Sigmoid colon (tissue), 7 donors: ENCODE data around the gene ZCCHC14. TPM values are rescaled to one million over a fixed set of nuclear protein-coding genes. Genes with fewer than 3 reads are reported as not detected.
"Not testable (repeated sequence)": the region's sequence is repeated elsewhere in the genome, so short reads cannot be mapped to it uniquely, and the experiment has no call there.

Experiments
- DNase-seq: peaks from one replicate; pipeline ENCODE4 v3.0.0-alpha.2; 2019
- H3K27ac ChIP-seq, 4 donors: fragments of 200-600 bp; sonication (generic); one replicate each; pipeline ENCODE4 v1.5.1; 2016 to 2019; ENCODE audit warnings: mild to moderate bottlenecking in 1 of 4
- H3K27me3 ChIP-seq, 3 donors: fragments of 200-600 bp; sonication (generic); one replicate each; pipeline ENCODE4 v1.5.1; 2019; ENCODE audit warnings: mild to moderate bottlenecking in 1 of 3
- H3K36me3 ChIP-seq, 4 donors: fragments of 200-600 bp; sonication (generic); one replicate each; pipeline ENCODE4 v1.5.1; 2016 to 2019
- H3K4me1 ChIP-seq, 4 donors: fragments of 200-600 bp; sonication (generic); one replicate each; pipeline ENCODE4 v1.5.1; 2017 to 2019
- H3K4me3 ChIP-seq, 4 donors: fragments of 200-600 bp; sonication (generic); one replicate each; pipeline ENCODE4 v1.5.1; 2017 to 2019; ENCODE audit warnings: mild to moderate bottlenecking in 2 of 4, moderate library complexity in 1 of 4
- H3K9me3 ChIP-seq, 4 donors: fragments of 200-600 bp in 3 of 4; sonication (generic) in 3 of 4; one replicate each; pipeline versions ENCODE4 v1.5.1 to v1.6.1; 2013 to 2019
- CTCF ChIP-seq, 4 experiments: fragments of 450-650 bp in 3 of 4; fragments of 200-600 bp in 1 of 4; IDR thresholded peaks; one replicate each; pipeline ENCODE4 v1.5.1; 2016 to 2019; ENCODE audit warnings: antibody characterized with exemption in 4 of 4, mild to moderate bottlenecking in 3 of 4, moderate library complexity in 2 of 4
- EP300 ChIP-seq, 4 donors: sonication (generic); formaldehyde crosslinking; IDR thresholded peaks; one replicate each; pipeline ENCODE4 v1.6.1; 2017; ENCODE audit warnings: antibody characterized with exemption in 4 of 4
- POLR2A ChIP-seq, 2 donors: fragments of 450-650 bp; IDR thresholded peaks; one replicate each; pipeline ENCODE4 v1.6.1; 2016; ENCODE audit warnings: antibody characterized with exemption in 2 of 2, mild to moderate bottlenecking in 2 of 2, moderate library complexity in 2 of 2
- POLR2AphosphoS5 ChIP-seq, 4 donors: sonication (generic); formaldehyde crosslinking; IDR thresholded peaks; one replicate each; pipeline ENCODE4 v1.6.1; 2017; ENCODE audit warnings: antibody characterized with exemption in 4 of 4
- WGBS, 2 donors: extraction: QIAGEN DNeasy Blood & Tissue Kit; methylation state at CpG; one replicate each; pipeline ENCODE4 v1.1.7; 2013; 5-methylcytosine and 5-hydroxymethylcytosine counted together
- intact Hi-C: fragments of 100-400 bp; cut with DNase I; formaldehyde crosslinking; loops from one replicate; pipeline ENCODE4 v1.15.1; 2023
- polyA plus RNA-seq, 3 donors: library from polyadenylated mRNA; stranded (reverse); fragments of 200-250 nt; gene quantifications; one replicate each; pipeline ENCODE4 v1.2.3, GENCODE V29; 2013
- total RNA-seq, 4 donors: library from RNA; depleted of rRNA; stranded (reverse); fragments of >200 nt; gene quantifications; one replicate each; pipeline ENCODE4 v1.1.0, GENCODE V29; 2016
- donor health status: healthy with polysubstance abuse.
- donor health status: Bipolar disorder and iron deficiency.
- donor health status: healthy.

ZCCHC14 gene
- total and polyA plus RNA-seq, 7 donors, result 6.0 to 23.8 (median 11.8) TPM

- 30 to 69% methylated on average over 5 of the region's 5 CpGs for WGBS, 2 donors
- no peaks in the 10 kb centered on the region for H3K9me3 ChIP-seq
- DNase-seq, result no peak
- H3K4me1 ChIP-seq, result peaks cover 0 to 78% (median 72%) of the 10 kb centered on the region in 4 donors
- intact Hi-C loops, result no loop called here
- TF ChIP-seq EP300 (IDR thresholded peaks at IDR 0.05), result no peak
- TF ChIP-seq POLR2A (IDR thresholded peaks at IDR 0.05), result no peak
- TF ChIP-seq POLR2AphosphoS5 (IDR thresholded peaks at IDR 0.05), result no peak
- TF ChIP-seq CTCF (IDR thresholded peaks at IDR 0.05), result no peak
- no peaks in the 10 kb centered on the region for H3K36me3 ChIP-seq
- no peaks in the 10 kb centered on the region for H3K27me3 ChIP-seq
- H3K4me3 ChIP-seq, result no peak overlapping the region
- H3K27ac ChIP-seq, result peak overlapping the region; percentile 31 to 60 (median 48)
Observed at GRCh38 chr16:87486713-87487247, 6.0 kb downstream of the ZCCHC14 start.

GRCh38 chr16:87486282-87486681, 6.5 kb downstream of the ZCCHC14 start:
- H3K36me3 ChIP-seq, result no peaks in the 10 kb centered on the region
- no peak for DNase-seq
- intact Hi-C loops, result no loop called here
- H3K4me3 ChIP-seq, result no peak overlapping the region
- H3K27me3 ChIP-seq, result no peaks in the 10 kb centered on the region
- TF ChIP-seq POLR2A (IDR thresholded peaks at IDR 0.05) (no peak), EP300 (IDR thresholded peaks at IDR 0.05) (no peak), POLR2AphosphoS5 (IDR thresholded peaks at IDR 0.05) (no peak), CTCF (IDR thresholded peaks at IDR 0.05) (no peak)
- H3K4me1 ChIP-seq, result peaks cover 0 to 74% (median 68%) of the 10 kb centered on the region in 4 donors
- WGBS, 2 donors, result 72 to 82% methylated on average over 8 of the region's 8 CpGs
- H3K27ac ChIP-seq, result peak overlapping the region in 3 of 4 donors; percentile 42 to 60 (median 55)
- H3K9me3 ChIP-seq, result no peaks in the 10 kb centered on the region

- H3K27me3 ChIP-seq, intact Hi-C loops, H3K9me3 ChIP-seq, H3K4me3 ChIP-seq, DNase-seq, H3K36me3 ChIP-seq: not testable (repeated sequence)
- Histone ChIP-seq H3K4me1 (peaks cover 0 to 73% (median 65%) of the 10 kb centered on the region in 4 donors), H3K27ac (peak overlapping the region in 3 of 4 donors; percentile 55 to 62 (median 60))
- WGBS, 2 donors, result 72 to 77% methylated on average over 4 of the region's 4 CpGs
Observed at GRCh38 chr16:87485792-87486191, 7.0 kb downstream of the ZCCHC14 start.

GRCh38 chr16:87484487-87485331, 8.1 kb downstream of the ZCCHC14 start:
- Histone ChIP-seq H3K36me3 (no peaks in the 10 kb centered on the region), H3K9me3 (no peaks in the 10 kb centered on the region), H3K27ac (peak overlapping the region in 3 of 4 donors; percentile 55 to 62 (median 60)), H3K4me1 (peaks cover 0 to 68% (median 59%) of the 10 kb centered on the region in 4 donors), H3K27me3 (no peaks in the 10 kb centered on the region), H3K4me3 (no peak overlapping the region)
- 53 to 71% methylated on average over 22 of the region's 22 CpGs for WGBS, 2 donors
- intact Hi-C loops, result no loop called here
- TF ChIP-seq EP300 (IDR thresholded peaks at IDR 0.05) (no peak), POLR2AphosphoS5 (IDR thresholded peaks at IDR 0.05) (no peak), CTCF (IDR thresholded peaks at IDR 0.05) (no peak), POLR2A (IDR thresholded peaks at IDR 0.05) (no peak)
- no peak for DNase-seq

- H3K4me1 ChIP-seq, result peaks cover 0 to 56% (median 48%) of the 10 kb centered on the region in 4 donors
- TF ChIP-seq POLR2A (IDR thresholded peaks at IDR 0.05) (no peak), CTCF (IDR thresholded peaks at IDR 0.05) (no peak), POLR2AphosphoS5 (IDR thresholded peaks at IDR 0.05) (no peak), EP300 (IDR thresholded peaks at IDR 0.05) (no peak)
- WGBS, 2 donors, result 79 to 86% methylated on average over 5 of the region's 5 CpGs
Observed at GRCh38 chr16:87483481-87483880, 9.3 kb downstream of the ZCCHC14 start.

GRCh38 chr16:87482670-87483069, 10.2 kb downstream of the ZCCHC14 start:
- H3K4me1 ChIP-seq, result peaks cover 0 to 51% (median 41%) of the 10 kb centered on the region in 4 donors
- H3K9me3 ChIP-seq, intact Hi-C loops, H3K27me3 ChIP-seq, H3K27ac ChIP-seq, DNase-seq, H3K4me3 ChIP-seq, H3K36me3 ChIP-seq: not testable (repeated sequence)
- WGBS, 2 donors, result 94% methylated on average over 6 of the region's 6 CpGs

More at GRCh38 chr16:87483481-87483880, 9.3 kb downstream of the ZCCHC14 start:
- H3K9me3 ChIP-seq, result no peaks in the 10 kb centered on the region
- DNase-seq, result no peak
- H3K27me3 ChIP-seq, result no peaks in the 10 kb centered on the region
- no peak overlapping the region for H3K4me3 ChIP-seq
- H3K27ac ChIP-seq, result no peak overlapping the region
- no peaks in the 10 kb centered on the region for H3K36me3 ChIP-seq
- intact Hi-C loops, result no loop called here
